Measurements from ENCODE around the gene IRAK4.

DNA sequence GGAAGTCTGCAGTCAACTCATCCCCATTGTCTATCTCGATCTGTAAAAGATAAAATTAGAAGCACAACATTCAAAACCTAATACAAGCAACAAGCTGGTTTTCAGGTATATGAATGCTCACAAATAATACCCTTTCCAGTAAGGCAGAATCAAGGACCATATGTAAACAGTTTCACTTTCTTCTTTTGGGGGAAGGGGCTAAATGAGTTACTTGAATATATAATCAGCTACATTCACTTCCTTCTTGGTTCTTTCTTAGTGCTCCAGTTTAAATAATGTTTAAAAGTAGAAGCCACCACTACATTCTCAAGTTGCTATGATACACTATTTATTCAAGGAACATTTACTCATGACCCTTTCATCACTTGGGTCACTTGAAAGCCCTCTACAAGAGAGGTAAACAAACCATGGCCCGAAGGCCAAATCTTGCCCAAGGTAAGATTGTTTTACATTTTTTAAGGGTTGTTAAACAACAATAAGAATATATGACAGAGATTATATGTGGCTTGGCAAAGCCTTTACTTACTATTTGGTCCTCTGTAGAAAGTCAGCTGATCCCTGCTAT, 37.0 kb downstream of the IRAK4 start:
- TF ChIP-seq EZH2 (IDR thresholded peaks at IDR 0.05), result no peak
- TF ChIP-seq FOXP2 (optimal IDR thresholded peaks at IDR 0.05; ENCODE audit: control extremely low read depth, extremely low read length, insufficient read depth), result no peak
- no peak for TF ChIP-seq POLR2AphosphoS5 (IDR thresholded peaks at IDR 0.05; ENCODE audit: borderline replicate concordance, low read depth, low read length)
